Gastroesophageal sphincter (tissue), 3 donors: ENCODE data around the gene MSL3B.

Experiments used
- CTCF ChIP-seq, 4 experiments: fragments of 200-600 bp in 2 of 4; fragments of 450-650 bp in 2 of 4; sonication (generic) in 1 of 4; IDR thresholded peaks; one replicate each; pipeline ENCODE4 v1.5.1; 2017 to 2019; ENCODE audit warnings: antibody characterized with exemption in 4 of 4, mild to moderate bottlenecking in 2 of 4, moderate library complexity in 2 of 4
- EP300 ChIP-seq: sonication (generic); formaldehyde crosslinking; IDR thresholded peaks from one replicate; pipeline ENCODE4 v1.6.1; 2017; ENCODE audit warnings: antibody characterized with exemption, mild to moderate bottlenecking
- POLR2A ChIP-seq, 2 donors: fragments of 450-650 bp; IDR thresholded peaks; one replicate each; pipeline ENCODE4 v1.6.1; 2017; ENCODE audit warnings: antibody characterized with exemption in 2 of 2, mild to moderate bottlenecking in 2 of 2, moderate library complexity in 1 of 2
- POLR2AphosphoS5 ChIP-seq: sonication (generic); formaldehyde crosslinking; IDR thresholded peaks from one replicate; pipeline ENCODE4 v1.6.1; 2017; ENCODE audit warnings: antibody characterized with exemption

GRCh38 chr2:233849607-233850271 lies 18.4 kb downstream of the MSL3B start:
- no peak for TF ChIP-seq CTCF (IDR thresholded peaks at IDR 0.05)
- TF ChIP-seq POLR2A (IDR thresholded peaks at IDR 0.05): no peak
- TF ChIP-seq POLR2AphosphoS5: no peak
- no peak for TF ChIP-seq EP300
